A673 (cell line): Measurements from ENCODE around the gene CCNY.

Experiments
- EZH2 ChIP-seq: fragments of 200-600 bp; sonication (generic); IDR thresholded peaks from 2 replicates; pipeline ENCODE4 v1.6.1; 2017; ENCODE audit warnings: borderline replicate concordance, low read depth, mild to moderate bottlenecking, mixed read lengths, antibody characterized with exemption, low read length; ENCODE audit not compliant: poor library complexity, severe bottlenecking
- TF ChIP-seq, protein P1 (sequence below): fragments of 300-800, 200-600 bp; sonication (generic); conservative IDR thresholded peaks from 2 replicates; pipeline ENCODE4 v1.5.1; 2017; ENCODE audit warnings: low read depth, mild to moderate bottlenecking, antibody characterized with exemption, low read length, moderate library complexity, mixed read lengths

DNA sequence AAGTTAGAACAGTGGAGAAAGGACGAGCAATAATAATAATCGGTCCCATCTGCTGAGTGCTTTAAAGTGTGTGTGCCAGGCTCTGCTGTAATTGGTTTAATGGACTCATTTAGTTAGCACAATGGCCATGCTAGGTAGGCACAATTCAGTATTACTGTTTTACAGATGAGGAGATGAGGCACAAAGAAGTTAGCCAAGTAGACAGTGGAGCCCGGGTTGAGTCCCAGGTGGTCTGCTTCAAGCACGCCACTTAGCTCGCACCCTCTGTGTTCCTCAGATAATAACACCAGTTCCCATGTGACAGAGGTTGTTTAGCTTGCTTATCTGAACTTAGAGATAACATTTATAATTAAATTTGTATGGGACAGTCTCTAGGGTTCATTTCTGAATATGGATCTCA, 167.3 kb downstream of the CCNY start:
- TF ChIP-seq, protein P1, sequence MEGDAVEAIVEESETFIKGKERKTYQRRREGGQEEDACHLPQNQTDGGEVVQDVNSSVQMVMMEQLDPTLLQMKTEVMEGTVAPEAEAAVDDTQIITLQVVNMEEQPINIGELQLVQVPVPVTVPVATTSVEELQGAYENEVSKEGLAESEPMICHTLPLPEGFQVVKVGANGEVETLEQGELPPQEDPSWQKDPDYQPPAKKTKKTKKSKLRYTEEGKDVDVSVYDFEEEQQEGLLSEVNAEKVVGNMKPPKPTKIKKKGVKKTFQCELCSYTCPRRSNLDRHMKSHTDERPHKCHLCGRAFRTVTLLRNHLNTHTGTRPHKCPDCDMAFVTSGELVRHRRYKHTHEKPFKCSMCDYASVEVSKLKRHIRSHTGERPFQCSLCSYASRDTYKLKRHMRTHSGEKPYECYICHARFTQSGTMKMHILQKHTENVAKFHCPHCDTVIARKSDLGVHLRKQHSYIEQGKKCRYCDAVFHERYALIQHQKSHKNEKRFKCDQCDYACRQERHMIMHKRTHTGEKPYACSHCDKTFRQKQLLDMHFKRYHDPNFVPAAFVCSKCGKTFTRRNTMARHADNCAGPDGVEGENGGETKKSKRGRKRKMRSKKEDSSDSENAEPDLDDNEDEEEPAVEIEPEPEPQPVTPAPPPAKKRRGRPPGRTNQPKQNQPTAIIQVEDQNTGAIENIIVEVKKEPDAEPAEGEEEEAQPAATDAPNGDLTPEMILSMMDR, result no peak
- no peak for TF ChIP-seq EZH2
